G401.6 (cell line): Measurements from ENCODE around the gene FBXO41.

ENCODE experiments used
- FAIRE-seq: peaks from 2 replicates; lab custom pipeline; 2012; peaks lifted over from hg19 to GRCh38; lab: Jason Lieb, UNC

Gene FBXO41, protein sequence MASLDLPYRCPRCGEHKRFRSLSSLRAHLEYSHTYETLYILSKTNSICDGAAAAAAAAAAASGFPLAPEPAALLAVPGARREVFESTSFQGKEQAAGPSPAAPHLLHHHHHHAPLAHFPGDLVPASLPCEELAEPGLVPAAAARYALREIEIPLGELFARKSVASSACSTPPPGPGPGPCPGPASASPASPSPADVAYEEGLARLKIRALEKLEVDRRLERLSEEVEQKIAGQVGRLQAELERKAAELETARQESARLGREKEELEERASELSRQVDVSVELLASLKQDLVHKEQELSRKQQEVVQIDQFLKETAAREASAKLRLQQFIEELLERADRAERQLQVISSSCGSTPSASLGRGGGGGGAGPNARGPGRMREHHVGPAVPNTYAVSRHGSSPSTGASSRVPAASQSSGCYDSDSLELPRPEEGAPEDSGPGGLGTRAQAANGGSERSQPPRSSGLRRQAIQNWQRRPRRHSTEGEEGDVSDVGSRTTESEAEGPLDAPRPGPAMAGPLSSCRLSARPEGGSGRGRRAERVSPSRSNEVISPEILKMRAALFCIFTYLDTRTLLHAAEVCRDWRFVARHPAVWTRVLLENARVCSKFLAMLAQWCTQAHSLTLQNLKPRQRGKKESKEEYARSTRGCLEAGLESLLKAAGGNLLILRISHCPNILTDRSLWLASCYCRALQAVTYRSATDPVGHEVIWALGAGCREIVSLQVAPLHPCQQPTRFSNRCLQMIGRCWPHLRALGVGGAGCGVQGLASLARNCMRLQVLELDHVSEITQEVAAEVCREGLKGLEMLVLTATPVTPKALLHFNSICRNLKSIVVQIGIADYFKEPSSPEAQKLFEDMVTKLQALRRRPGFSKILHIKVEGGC

GRCh38 chr2:73284296-73285158, at the start of gene FBXO41:
FBXO41 (minus strand) TSS chr2:73284478; CDS start chr2:73269630, 14,848 bp downstream.
- no peak for FAIRE-seq

DNA sequence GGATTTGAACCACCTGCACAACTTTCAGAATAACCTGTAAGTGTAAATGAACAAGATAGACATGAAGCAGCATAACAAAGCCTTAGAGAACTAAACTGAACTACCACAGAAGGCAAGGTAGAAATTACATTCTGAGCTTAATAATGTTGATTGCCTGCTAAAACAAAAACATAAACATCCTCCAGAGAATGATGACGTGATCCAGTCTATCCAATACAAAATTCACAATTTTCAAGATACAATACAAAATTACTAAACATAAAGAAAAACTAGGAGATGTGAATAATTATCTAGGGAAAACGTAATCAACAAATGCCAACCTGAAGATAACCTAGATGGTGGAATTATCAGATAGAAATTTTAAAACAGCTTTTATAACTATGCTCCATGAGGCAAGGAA, 49.8 kb upstream of the FBXO41 start:
- FAIRE-seq = no peak

DNA sequence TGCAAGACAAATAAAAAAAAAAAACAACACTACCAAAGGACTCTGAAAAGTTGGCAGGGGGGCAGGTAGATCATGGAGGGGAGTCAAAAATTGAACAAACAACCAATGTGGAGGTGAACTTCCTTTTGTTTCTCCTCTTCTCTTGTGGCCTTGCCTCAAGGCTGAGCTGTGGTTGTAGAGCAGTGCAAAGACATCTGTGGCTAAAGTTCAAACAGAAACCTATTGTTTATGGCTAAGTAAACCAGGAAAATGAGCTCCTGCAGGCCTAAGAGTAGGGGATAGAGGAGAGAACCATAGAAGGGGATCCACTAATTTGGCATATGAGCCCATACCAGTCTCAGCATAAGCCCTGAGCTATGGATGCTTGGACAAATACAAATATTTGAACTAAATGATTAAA, 49.3 kb upstream of the FBXO41 start:
- FAIRE-seq = no peak

GRCh38 chr2:73324126-73324725, 39.9 kb upstream of the FBXO41 start:
- FAIRE-seq = no peak

DNA sequence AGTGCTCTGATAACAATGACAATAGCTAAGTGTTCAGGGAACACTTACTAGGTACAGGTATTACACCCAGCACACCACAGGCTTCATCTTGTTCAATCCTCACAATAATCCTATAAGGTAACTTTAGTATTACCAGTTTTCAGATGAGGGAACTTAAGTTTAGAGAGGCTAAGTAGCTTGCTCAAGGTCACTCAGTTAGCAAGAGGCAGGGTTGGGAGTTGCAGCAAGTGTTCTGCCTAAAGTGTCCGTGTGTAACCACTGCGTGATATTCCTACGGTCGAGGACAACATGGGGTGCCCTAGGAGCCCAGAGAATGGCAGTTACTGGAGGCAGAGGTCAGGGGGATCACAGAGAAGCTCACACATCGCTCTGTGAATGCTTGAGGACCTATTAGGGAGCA, 39.3 kb upstream of the FBXO41 start:
- FAIRE-seq = no peak

DNA sequence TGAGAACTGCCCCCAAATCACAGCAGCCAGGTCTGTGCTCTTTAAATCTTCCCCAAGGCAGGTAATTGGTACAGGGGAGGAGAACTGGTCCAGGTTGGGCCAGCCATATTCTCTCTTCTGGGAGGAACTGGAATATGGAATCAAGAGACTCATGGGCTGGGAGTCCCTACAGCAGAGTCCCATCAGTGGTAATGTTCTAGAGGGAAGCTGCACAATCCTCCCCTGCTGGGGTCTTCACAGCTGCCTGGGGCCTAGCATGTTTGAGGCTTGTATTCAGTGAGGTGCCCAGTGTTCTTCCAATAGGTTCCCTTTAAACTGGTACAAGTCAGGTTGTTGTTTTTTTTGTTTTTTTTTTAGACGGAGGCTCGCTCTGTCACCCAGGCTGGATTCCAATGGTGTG, 30.2 kb upstream of the FBXO41 start:
- no peak for FAIRE-seq

DNA sequence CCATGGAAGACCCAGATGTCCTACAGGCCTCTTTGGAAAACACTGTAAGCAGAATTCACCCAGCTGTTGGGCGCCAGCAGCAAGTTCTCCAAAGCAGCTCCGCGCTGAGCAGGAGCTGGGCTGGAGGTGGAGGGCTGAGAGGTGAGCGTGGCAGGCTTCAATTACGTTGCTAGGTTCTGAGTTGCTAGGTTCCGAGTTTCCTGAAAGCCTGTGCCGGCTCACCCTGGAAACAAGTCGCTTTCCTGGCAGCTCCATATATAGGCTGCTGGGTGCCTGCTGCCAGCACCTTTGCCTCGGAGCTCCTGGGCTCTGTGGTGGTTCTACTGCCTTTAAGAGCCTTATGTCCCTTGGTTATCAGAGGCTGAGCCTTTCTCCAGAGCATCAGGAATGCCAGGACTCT, 23.4 kb upstream of the FBXO41 start:
- no peak for FAIRE-seq

DNA sequence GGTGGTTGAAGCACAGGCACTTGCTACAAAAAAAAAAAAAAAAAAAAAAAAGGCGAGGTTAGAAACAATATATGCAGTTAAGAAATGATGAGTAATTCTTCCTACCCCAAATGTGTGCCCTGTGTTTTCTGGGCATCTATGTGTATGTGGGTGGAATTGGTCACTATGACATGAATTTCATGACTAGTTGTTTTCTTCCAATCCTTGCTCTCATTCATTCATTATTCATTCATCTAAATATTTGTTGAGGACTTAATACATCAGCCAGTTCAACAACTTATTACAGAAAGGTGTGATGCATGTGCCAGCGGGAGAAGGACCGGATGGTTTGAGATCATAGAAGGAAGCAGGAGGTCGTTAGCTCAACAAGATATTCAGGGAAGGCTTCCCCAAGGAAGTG, 17.4 kb upstream of the FBXO41 start:
- FAIRE-seq = no peak

- FAIRE-seq = no peak
These were observed 16.6 kb upstream of the FBXO41 start for GRCh38 chr2:73300926-73301325.

- FAIRE-seq = no peak
These were observed 13.3 kb upstream of the FBXO41 start for GRCh38 chr2:73297586-73297985.

- FAIRE-seq = no peak
These were observed 12.9 kb upstream of the FBXO41 start for GRCh38 chr2:73297151-73297559.

DNA sequence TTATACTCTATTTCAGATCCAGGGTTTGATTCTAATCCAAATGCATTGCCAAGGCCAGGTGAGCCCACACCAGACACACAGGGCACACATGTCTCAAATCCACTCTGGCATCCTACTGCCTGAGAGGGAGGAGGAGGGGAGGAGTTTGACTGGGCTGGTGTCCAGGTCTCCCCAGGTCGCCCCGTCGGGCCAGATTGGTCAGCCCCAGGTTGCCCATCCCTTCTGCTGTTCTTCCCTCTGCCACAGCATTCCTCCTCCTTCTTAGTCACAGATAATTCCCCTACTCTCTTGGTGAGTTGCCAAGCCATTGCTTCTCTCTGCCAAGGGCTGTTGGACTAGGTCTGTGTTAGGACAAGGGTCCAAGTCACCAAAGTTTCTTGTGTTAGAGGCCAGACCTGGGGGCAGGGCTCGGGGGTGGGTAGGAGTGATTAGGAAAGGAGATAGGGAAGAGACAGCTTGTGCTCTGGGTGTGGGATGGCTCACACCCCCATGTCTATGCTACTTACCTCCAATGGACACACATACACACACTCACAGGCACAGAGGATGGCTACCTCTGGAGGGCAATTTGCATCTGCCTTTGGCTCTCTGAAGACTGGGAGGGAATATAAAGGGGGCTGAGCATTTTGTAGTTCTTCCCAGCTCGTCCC, 11.6 kb upstream of the FBXO41 start:
- no peak for FAIRE-seq

- no peak for FAIRE-seq
These were observed 10.0 kb upstream of the FBXO41 start for GRCh38 chr2:73294239-73294638.

GRCh38 chr2:73293534-73294171, 9.4 kb upstream of the FBXO41 start, which contains the start of gene EGR4:
EGR4 (minus strand) TSS chr2:73293548; CDS start chr2:73293317, 231 bp downstream.
- FAIRE-seq = no peak

GRCh38 chr2:73292906-73293533, 8.7 kb upstream of the FBXO41 start:
- no peak for FAIRE-seq

DNA sequence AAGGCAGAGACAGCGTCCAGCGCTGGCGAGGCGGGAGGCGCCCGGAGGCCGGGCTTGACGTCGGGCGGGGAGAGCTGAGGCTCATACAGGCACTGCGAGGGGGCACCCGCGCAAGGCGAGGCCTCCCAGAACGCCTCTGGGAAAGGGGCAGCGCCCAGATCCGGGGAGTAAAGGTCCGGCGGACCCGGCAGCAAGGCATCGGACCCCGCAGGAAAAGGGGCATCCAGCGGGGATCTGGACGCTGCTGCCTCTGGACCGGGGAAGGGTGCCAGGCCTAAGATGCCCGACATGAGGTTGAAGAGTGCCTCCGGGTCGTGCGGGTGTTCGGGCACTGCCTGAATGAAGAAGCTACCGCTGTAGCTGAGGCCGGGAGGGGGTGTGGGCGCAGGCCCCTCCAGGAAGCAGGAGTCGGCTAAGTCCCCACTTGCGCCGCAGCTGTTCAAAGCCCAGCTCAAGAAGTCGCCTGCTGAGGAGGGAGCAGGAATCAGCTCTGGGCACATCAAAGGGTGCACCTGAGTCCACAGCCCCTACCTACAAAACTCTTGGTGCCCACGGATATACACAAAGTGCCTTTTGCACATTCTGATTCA, 8.1 kb upstream of the FBXO41 start:
- no peak for FAIRE-seq

GRCh38 chr2:73291461-73292315, 7.4 kb upstream of the FBXO41 start:
- no peak for FAIRE-seq

GRCh38 chr2:73291093-73291460, 6.8 kb upstream of the FBXO41 start:
- FAIRE-seq = no peak
